HG02884 (cell line): ENCODE measurements around the gene ANKZF1.

Experiments used
- ATAC-seq: cut with Tn5 transposase; IDR thresholded peaks from one replicate; pipeline ENCODE4 v1.9.1; 2021; ENCODE audit warnings: mild to moderate bottlenecking, moderate library complexity; ENCODE audit not compliant: unreplicated experiment

The ANKZF1 gene

DNA sequence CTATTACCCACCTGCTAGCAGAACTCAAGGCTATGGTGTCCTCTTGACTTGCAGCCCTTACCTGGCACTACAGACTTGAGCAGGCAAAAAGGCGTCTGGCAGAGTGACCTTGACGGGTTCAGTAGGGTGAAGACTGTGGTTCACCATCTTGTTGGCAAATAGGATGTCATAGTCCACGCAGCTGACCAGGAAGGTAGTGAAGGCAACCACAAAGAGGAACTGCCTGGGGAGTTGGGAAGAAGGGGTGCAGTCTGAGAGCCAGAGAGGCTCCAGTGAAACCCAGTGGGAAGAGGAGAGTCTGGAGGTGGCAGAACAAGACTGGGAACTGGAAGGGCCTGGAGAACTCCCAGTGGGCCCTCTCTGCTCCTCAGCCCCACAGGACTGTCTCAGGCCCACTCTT is 4.3 kb upstream of the ANKZF1 start:
- ATAC-seq = no peak

DNA sequence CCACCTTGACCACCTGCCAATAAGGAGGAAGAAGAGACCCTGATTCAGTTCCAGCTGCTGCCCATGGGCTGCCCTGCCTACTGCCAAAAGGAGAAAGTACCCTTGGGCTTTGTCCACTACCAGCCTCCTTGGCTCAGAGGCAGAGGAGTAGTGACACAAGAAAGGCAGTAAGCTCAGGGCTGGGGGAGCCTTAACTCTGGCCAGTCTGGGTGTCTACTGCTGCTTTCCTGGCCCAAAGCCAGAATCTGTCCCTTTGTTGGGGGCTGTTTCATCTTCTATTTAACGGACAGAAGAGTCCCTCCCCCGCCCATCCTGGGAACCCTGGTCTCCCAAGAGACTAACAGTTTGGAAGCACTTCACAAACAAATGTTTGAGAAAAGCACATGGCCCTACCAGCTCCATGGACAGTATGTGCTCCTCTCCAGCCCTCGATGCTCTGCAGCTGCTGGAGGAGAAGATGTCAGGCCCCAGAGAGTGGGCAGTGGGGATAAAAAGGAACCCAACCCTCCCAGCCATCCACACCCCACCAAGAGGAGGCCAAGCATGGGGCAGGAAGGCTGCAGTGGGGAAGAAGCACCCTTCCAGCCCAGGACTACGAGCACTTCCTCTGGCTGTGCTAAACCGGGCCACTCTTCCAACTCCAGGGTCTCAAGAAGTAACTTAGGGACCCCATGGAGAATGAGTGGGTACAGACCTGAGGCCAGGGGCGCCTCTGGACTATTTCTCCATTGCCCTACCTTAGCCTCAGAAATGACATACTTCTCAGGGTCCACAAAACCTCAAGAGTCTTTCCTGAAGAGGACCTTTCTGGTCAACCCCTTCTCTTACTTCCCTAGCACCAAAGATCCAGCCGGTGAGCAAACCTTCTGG is 1.3 kb upstream of the ANKZF1 start:
- ATAC-seq = no peak

DNA sequence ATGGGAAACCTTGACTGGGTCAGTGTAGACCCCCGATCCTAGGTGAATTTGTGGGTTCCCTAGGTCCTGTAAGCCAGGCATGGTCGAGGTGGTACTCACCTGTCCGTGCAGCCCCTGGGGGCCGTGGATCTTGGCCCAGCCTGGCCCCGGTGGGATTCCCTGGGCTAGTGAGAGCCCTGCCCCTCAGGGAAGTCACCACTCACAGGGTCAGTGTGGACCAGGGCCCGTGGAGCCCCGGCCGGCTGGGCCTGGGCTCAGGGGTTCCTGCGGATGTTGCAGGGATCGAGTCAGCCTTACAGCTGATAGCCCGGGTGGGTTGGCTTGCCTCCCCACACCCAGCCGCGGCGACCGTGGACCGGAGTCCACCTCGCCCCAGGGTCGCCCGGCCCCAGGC is 698 bp upstream of the ANKZF1 start:
- ATAC-seq = no peak

DNA sequence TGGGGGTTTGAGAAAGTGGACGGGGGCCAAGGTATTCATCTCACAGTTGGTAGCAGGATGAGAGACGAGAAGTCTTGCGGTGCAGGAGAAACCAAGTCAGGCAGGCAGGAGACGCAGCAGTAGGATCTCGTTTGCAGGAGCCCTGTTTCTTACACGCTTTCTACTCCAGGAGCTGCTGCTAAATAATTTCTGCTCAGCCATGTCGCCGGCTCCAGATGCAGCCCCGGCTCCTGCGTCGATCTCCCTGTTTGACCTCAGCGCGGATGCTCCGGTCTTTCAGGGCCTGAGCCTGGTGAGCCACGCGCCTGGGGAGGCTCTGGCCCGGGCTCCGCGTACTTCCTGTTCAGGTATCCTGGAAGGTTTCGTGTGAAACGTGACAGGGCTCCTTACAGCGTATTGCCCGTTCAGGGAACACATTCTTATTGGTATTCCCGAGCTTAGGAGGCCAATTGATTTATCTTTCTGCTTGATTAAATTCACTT is 494 bp downstream of the ANKZF1 start:
- ATAC-seq = peak; percentile 13

DNA sequence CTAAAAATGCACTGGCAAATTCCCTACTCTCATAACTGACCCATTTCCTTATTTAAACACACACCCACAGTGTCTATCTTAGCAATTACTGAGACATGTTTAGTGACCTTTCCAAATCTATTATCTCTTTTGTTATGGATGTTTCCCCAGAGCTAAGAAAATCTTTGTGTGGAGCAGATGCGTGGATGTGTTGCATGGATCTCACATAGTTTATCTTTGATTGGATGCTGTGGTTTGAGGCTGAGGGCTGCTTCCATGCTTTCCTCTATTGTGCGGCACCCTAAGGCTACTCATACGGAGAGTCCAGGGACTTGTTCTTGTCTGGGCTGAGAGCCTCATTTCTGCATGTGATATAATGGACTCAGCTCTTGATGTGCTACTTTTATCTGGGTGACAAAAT is 4.7 kb downstream of the ANKZF1 start:
- ATAC-seq = no peak

DNA sequence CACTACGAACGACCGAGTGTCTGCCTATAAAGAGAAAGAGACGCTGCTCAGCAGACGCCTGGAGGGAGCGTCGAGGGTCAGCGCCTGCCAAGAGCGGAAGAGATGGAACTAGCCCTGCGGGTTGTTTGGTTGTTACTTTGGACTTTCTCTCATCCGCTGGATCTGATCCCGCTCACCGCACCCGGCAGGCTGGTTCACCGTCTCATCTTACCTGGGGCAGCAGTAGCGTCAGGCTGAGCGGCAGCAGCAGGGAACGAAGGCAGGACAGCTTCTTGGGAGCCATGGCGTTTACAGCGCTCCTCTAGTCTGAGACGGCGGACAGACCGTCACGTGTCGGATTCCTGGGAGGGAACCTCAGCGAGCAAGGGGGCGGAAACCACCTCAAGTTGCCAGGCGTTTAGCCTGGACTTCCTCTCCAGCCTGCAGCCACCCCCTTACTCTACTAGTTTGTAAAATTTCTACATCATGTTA is 13.7 kb downstream of the ANKZF1 start:
- ATAC-seq = no peak

DNA sequence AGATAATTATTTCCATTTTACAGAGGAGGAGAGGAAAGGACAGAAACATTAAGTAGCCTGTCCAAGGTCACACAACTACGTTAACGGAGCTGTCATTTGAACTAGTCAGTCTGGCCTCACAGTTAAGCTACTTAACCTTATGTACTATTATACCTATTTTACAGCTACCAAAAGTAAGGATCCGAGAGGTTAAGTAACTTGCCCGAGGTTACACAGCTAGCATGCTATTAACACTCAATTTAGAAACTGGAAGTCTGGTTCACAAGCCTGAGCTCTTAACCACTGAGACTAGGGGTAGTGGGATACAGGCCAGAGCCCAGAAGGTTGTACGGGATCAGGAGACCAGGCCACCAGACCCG is 15.2 kb downstream of the ANKZF1 start:
- no peak for ATAC-seq

DNA sequence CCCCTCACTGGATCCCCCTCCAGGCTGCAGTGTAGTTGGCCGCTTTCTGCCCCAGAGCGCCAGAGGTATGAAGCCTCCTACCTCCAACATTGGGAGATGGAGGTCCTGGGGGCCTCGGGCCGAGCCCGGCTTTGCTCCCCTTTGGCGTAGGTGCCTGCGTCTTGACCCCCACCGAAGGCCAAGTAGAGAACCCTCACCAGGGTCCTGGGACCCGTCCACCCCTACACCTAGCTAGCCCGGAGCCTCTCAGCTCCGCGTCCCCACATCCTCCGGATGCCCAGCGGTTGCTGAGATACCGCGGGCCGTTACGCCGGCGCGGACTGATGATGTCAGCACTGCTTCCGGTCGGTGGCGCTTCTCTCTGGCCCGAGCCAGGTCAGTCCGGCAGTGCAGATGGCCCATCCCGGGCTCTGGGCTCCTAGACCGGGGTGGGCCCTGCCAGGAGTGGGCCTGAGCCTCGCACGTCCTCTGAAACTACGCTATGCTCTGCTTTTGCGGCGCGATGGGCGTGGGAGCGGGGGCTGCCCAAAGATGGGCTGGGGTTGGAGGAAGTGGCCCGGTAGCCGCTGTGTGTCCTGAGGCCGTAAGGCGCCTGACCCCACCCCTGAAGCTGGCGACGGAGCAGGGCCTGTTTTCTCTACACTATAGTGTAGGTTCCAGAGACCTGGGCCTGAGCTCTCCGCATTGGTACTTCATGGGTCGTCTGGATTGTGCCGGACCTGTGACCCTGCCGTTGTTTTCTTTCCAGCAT is 15.7 kb downstream of the ANKZF1 start, which contains the start of the genes GLB1L and STK16:
GLB1L (minus strand) TSS at position 297 of the 751 bp plus-strand sequence. CDS start 1,871 bp downstream, outside the sequence.
STK16 (plus strand) TSS at position 332 of the 751 bp plus-strand sequence. CDS start 521 bp downstream, outside the sequence.
- ATAC-seq = peak; percentile 79

DNA sequence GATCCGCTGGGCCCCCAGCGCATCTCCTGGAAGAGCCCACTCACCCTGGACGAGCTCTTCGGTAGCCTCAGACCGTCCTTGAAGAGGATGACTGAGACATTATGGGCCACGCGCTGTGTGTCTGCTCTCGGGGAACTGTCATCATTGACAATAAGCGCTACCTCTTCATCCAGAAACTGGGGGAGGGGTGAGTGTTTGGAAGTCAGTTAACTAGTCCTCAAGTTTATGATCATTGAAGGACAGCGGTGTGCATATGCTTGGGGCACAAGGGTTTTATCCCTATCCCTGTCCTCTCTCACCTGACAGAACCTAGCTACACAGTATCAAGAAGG is 16.3 kb downstream of the ANKZF1 start:
- no peak for ATAC-seq

DNA sequence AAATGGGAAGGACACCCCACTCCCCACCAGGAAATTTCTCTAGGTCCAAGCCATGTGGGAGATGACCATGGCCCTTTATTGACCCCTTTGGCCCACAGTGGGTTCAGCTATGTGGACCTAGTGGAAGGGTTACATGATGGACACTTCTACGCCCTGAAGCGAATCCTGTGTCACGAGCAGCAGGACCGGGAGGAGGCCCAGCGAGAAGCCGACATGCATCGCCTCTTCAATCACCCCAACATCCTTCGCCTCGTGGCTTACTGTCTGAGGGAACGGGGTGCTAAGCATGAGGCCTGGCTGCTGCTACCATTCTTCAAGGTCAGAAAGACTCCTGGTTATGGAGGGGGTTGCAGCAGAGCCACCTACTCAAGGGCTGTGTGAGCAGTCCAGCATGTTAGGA is 17.0 kb downstream of the ANKZF1 start:
- no peak for ATAC-seq

DNA sequence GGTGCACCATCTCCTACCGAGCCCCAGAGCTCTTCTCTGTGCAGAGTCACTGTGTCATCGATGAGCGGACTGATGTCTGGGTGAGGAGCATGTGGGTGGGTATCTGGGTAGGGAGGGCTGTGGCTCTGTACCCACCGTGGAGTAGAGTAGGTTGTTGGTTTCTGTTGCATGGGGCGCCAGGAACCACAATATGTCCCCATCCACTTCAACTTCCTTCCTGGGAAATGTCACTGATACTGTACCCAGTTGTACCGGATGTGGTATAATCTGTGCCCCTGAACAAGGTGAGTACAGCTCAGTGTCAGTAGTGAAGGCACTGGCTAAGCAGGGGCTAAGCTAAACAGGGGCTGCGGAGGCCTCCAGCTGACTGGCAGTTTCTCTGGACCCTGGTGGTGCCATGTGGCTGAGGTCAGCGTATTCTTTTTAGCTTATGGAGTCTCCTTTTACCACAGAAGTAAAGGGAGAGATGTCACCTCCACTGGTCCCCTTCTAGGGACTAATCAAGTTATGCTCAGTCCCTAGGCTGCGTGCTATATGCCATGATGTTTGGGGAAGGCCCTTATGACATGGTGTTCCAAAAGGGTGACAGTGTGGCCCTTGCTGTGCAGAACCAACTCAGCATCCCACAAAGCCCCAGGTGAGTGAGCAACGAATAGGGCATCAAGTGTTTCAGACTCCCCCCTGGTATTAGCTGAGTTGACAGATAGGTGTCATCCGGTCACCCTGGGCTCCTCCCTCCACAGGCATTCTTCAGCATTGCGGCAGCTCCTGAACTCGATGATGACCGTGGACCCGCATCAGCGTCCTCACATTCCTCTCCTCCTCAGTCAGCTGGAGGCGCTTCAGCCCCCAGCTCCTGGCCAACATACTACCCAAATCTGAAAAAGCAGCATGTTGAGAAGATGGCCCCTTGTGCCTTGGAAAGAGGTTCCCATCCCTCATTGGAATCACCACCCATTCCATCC is 18.4 kb downstream of the ANKZF1 start:
- no peak for ATAC-seq

DNA sequence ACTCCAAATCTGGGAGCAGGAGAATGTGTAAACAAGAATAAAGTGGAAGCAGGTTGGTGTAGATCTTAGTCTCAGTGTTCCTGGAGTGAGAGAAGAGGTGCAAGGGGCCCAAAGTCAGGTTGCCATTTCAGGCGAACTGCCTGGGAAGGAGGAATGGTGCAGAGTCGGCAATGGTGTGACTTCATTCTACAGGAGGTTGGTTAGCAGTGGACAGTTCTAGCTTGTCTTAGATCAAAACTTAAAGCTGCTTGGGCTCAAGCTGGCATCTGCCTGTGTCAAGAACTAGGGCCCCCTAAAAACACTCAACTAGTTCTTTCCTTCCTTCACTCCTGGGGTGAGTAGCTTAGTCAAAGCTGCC is 19.2 kb downstream of the ANKZF1 start:
- ATAC-seq = no peak

DNA sequence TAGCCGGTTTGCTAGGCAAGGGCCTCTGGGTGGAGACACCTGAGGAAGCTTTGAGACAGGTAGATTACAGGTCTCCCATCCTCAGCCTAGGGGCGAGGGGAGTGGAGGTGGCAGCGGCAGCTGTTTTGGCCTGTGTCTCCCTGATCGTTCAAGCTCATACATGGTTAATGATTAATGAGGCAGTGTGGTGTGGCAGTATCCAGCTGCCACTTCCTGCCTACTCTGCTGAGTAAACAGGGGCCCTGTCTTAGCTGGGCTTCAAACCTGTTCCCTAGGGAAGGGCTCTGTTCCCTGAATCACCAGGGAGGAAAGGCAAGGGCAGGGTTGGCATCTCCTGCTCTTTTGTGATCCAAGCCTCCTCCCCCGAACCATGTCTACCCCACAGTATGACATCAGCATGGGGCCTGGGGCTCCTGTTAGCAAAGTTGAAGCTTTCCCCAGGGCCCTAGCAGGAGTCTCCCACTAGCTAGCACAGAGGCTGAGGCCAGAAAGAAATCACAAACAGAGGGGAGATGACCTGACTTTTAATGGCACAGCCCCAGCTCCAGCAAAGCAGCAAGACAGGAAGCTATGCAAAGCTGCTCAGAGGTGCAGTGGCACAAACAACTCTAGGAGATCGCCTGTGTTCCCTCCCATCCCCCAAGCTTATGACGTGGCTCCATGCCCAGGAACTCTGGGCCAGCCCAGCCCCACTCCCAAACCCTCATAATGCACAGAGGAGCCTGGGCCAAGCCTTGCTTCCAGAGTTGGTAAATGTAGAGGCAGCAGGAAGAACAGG is 19.8 kb downstream of the ANKZF1 start:
- no peak for ATAC-seq

DNA sequence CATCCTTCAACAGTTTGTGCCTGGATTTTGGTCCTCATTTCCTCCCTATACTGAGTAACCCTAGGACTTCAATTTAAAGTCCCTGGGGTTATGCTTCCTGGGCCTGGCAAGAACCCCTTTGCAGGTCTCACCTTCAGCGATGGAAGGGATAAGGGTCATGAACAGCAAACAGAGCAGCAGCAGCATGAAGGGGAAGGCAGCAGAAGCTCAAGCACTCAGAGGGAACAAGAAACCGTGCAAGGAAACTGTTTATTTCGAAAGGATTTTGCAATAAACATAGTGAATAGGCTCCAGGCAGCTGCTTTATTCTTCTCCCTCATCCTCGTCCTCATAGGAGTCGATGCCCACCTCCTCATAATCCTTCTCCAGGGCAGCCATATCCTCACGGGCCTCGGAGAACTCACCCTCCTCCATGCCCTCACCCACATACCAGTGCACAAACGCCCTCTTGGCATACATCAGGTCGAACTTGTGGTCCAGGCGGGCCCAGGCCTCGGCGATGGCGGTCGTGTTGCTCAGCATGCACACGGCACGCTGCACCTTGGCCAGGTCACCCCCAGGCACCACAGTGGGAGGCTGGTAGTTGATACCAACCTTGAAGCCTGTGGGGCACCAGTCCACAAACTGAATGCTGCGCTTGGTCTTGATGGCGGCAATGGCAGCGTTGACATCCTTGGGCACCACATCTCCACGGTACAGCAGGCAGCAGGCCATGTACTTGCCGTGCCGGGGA is 20.6 kb downstream of the ANKZF1 start:
- no peak for ATAC-seq

DNA sequence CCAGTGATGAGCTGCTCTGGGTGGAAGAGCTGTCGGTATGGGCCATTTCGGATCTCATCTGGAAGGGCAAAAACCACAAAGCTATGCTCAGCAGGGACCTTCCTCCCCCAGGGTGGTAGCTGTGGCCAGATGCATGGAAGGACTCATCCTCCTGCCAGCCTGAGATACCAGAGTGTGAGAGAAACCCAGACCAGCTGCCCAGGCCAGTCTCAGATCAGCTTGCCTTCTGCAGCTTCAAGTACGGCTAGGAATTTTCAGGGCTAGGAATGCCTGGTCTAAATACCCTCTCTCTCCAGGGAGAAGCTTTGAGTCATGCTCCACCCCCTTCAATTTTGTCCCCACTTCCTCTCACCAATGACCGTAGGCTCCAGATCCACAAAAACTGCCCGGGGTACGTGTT is 22.1 kb downstream of the ANKZF1 start:
- no peak for ATAC-seq

DNA sequence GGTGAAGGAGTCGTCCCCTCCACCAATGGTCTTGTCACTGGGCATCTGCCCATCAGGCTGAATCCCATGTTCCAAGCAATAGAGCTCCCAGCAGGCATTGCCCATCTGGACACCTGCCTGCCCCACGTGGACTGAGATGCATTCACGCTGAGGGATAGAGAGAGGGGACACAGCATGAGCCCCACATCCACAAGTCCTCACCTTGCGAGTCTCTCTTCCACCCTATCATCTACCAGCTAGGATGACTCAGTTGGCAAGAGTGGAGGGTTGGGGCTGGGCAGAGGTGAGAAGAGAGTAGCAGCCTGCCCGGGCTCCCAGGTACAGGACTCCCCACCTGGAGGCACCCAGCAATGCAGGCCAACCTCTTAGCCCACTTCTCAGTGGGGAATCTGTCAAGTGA is 22.5 kb downstream of the ANKZF1 start:
- ATAC-seq = no peak

DNA sequence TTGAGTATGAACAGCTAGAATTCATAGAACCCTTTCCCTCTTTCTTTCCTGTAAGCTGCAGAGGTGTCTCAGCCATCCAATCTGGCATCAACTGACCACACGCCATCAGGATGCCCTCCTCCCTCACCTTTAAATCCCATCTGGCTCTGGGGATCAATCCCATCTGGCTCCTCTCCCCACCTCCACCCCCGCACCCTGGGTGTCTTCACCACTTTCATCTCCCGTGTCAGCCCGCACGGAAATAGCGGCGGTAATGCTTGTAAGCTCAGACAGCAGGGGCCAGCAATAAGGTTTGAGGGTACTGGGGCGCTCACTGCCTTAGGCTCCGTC is 22.9 kb downstream of the ANKZF1 start:
- ATAC-seq = no peak

DNA sequence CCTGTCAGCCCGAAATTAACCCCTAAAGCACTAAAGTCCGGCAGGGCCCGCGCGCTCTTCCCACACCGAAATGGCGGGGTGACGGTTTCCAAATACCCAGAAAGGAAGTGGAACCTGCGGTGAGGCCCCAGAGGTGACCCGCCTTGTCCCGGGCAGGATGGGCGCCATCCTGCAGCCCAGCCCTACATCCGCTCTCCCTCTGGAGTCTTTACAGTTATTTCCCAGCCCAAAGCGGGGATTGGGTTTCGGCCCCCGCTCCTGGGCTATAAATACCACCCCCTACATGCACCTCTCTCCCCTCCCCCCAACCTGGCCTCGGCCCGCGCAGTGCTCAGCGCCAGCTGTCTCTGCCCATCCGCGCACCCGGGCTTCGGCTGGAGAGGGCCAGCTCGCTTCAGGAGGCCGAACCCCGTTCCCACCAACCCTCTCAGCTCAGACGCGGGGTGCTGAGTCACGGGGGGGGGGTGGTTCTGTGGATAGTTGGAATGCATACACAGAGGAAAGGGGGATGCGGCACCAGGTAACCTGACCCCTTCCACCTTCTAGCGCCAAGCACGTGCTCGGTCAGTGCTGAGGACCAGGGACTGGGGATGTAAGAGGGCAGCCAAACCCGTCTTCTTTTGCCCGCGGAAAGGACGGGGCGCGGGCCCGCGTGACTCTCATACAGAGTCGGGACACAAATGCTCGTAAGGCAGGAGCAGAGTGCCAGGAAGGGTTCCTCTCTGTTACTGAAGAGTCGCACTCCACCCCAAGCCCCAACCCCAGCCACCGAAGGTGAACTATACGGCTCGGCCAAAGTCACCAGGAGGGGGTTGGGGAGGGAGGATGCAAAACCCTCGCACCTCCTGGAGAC is 23.5 kb downstream of the ANKZF1 start, which contains the start of gene TUBA4B:
TUBA4B (plus strand) TSS at position 344 of the 853 bp plus-strand sequence; CDS start at position 509, 165 bp downstream.
- ATAC-seq = peak; percentile 14
